ENCODE measurements around the gene OR7G1. TPM values are rescaled to one million over a fixed set of nuclear protein-coding genes. Genes with fewer than 3 reads are reported as not detected.

Gene OR7G1
- total and polyA plus RNA-seq, 2 experiments from 2014 or later, result not detected

DNA sequence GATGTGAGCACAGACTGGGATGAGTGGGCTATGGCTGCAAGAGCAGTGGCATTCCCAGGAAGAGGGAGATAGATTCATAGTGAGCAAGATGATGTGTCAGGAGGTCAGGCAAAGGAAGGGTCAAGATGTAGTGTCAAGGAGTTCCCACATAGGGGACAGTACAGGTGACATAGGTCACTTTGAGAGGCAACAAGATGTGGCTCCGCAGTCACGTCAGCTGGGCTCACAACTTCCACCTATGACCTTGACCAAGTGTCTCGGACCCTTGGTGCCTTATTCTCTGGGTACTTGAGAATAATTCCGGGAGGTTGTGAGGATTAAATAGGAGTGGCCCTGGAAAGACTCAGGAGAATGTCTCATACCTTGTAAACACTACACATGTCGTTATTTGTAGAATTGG is 35.1 kb upstream of the OR7G1 start:
- no peak for DNase-seq (ENCODE audit: low spot score)
- no peaks in the 10 kb centered on the region for H3K9me2 ChIP-seq (replicated peaks; ENCODE audit: insufficient read depth)
- no peak overlapping the region for H2AFZ ChIP-seq
- no peak overlapping the region for H3K4me2 ChIP-seq
- WGBS (ENCODE audit: low lambda C conversion rate, missing lambda C conversion rate), result 99% methylated on average over 5 of the region's 5 CpGs
- no peaks in the 10 kb centered on the region for H3K36me3 ChIP-seq (replicated peaks; ENCODE audit: insufficient read depth, low read depth)
- no peak overlapping the region for H3K4me3 ChIP-seq
- H3K27ac ChIP-seq, result no peak overlapping the region
- H3K4me1 ChIP-seq (ENCODE audit: insufficient read depth), result no peaks in the 10 kb centered on the region
- TF ChIP-seq EZH2 (IDR thresholded peaks at IDR 0.05; ENCODE audit: borderline replicate concordance) (no peak), EZH2phosphoT487 (IDR thresholded peaks at IDR 0.05; ENCODE audit: low read depth, severe bottlenecking, unreplicated experiment) (no peak)
- TF ChIP-seq, protein P1, sequence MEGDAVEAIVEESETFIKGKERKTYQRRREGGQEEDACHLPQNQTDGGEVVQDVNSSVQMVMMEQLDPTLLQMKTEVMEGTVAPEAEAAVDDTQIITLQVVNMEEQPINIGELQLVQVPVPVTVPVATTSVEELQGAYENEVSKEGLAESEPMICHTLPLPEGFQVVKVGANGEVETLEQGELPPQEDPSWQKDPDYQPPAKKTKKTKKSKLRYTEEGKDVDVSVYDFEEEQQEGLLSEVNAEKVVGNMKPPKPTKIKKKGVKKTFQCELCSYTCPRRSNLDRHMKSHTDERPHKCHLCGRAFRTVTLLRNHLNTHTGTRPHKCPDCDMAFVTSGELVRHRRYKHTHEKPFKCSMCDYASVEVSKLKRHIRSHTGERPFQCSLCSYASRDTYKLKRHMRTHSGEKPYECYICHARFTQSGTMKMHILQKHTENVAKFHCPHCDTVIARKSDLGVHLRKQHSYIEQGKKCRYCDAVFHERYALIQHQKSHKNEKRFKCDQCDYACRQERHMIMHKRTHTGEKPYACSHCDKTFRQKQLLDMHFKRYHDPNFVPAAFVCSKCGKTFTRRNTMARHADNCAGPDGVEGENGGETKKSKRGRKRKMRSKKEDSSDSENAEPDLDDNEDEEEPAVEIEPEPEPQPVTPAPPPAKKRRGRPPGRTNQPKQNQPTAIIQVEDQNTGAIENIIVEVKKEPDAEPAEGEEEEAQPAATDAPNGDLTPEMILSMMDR (IDR thresholded peaks at IDR 0.05; ENCODE audit: poor library complexity), result no peak
- H3K79me2 ChIP-seq, result peaks cover 99% of the 10 kb centered on the region
- H4K20me1 ChIP-seq (ENCODE audit: insufficient read depth, poor library complexity, severe bottlenecking), result no peaks in the 10 kb centered on the region
- H3K27me3 ChIP-seq, result no peaks in the 10 kb centered on the region
- peaks cover 24% of the 10 kb centered on the region for H3K9me3 ChIP-seq (ENCODE audit: low read depth)

GRCh38 chr19:9149997-9150396 is 34.4 kb upstream of the OR7G1 start:
- Histone ChIP-seq H3K27me3 (no peaks in the 10 kb centered on the region), H2AFZ (no peak overlapping the region), H3K4me3 (no peak overlapping the region), H4K20me1 (ENCODE audit: insufficient read depth, poor library complexity, severe bottlenecking) (no peaks in the 10 kb centered on the region), H3K9me2 (replicated peaks; ENCODE audit: insufficient read depth) (no peaks in the 10 kb centered on the region), H3K4me1 (ENCODE audit: insufficient read depth) (no peaks in the 10 kb centered on the region), H3K36me3 (replicated peaks; ENCODE audit: insufficient read depth, low read depth) (no peaks in the 10 kb centered on the region), H3K79me2 (peaks cover 99% of the 10 kb centered on the region), H3K27ac (no peak overlapping the region), H3K4me2 (no peak overlapping the region), H3K9me3 (ENCODE audit: low read depth) (peaks cover 31% of the 10 kb centered on the region)
- no peak for DNase-seq (ENCODE audit: low spot score)
- 97% methylated on average over 4 of the region's 4 CpGs for WGBS (ENCODE audit: low lambda C conversion rate, missing lambda C conversion rate)
- TF ChIP-seq EZH2 (IDR thresholded peaks at IDR 0.05; ENCODE audit: borderline replicate concordance), result no peak

- no peaks in the 10 kb centered on the region for H3K36me3 ChIP-seq (replicated peaks; ENCODE audit: insufficient read depth, low read depth)
- H3K4me3 ChIP-seq, result no peak overlapping the region
- no peaks in the 10 kb centered on the region for H3K9me2 ChIP-seq (replicated peaks; ENCODE audit: insufficient read depth)
- no peak overlapping the region for H3K4me2 ChIP-seq
- DNase-seq (ENCODE audit: low spot score), result no peak
- H3K79me2 ChIP-seq, result peaks cover 99% of the 10 kb centered on the region
- TF ChIP-seq EZH2 (IDR thresholded peaks at IDR 0.05; ENCODE audit: borderline replicate concordance) (no peak), EZH2phosphoT487 (IDR thresholded peaks at IDR 0.05; ENCODE audit: low read depth, severe bottlenecking, unreplicated experiment) (no peak)
- TF ChIP-seq, protein P1 (IDR thresholded peaks at IDR 0.05; ENCODE audit: poor library complexity), result no peak
- H3K27me3 ChIP-seq, result no peaks in the 10 kb centered on the region
- H3K4me1 ChIP-seq (ENCODE audit: insufficient read depth), result no peaks in the 10 kb centered on the region
- no peak overlapping the region for H3K27ac ChIP-seq
- no peak overlapping the region for H2AFZ ChIP-seq
- peaks cover 33% of the 10 kb centered on the region for H3K9me3 ChIP-seq (ENCODE audit: low read depth)
- H4K20me1 ChIP-seq (ENCODE audit: insufficient read depth, poor library complexity, severe bottlenecking), result no peaks in the 10 kb centered on the region
- WGBS (ENCODE audit: low lambda C conversion rate, missing lambda C conversion rate), result 96% methylated on average over 3 of the region's 3 CpGs
Measured at GRCh38 chr19:9148697-9149096, 33.1 kb upstream of the OR7G1 start.

DNA sequence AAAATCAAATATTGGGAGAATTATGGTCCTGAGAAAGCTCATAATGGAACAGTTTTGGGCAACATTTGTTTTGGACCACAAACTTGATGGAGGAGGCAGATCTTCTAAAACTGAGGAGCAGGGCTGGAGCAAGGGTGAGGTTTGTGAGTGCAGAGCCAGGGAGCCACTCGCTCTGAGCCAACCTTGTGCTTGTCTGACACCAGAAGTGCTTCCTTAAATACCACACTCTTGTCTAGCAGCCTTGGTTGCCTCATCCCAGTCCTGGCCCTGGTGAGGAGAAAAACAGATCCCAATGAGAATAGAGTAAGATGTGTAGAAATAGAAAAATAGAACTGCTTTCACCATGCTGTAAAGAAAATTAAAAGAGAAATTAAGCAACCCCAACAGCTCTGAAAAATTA is 31.3 kb upstream of the OR7G1 start:
- TF ChIP-seq EZH2 (IDR thresholded peaks at IDR 0.05; ENCODE audit: borderline replicate concordance), result no peak
- TF ChIP-seq EZH2phosphoT487 (IDR thresholded peaks at IDR 0.05; ENCODE audit: low read depth, severe bottlenecking, unreplicated experiment), result no peak
- TF ChIP-seq, protein P1 (IDR thresholded peaks at IDR 0.05; ENCODE audit: poor library complexity), result no peak
- no peaks in the 10 kb centered on the region for H3K9me2 ChIP-seq (replicated peaks; ENCODE audit: insufficient read depth)
- 100% methylated on average over 1 of the region's 1 CpG for WGBS (ENCODE audit: low lambda C conversion rate, missing lambda C conversion rate)

More for the DNA sequence above, 31.3 kb upstream of the OR7G1 start:
- no peak for DNase-seq (ENCODE audit: low spot score)
- Histone ChIP-seq H2AFZ (no peak overlapping the region), H3K79me2 (peaks cover 99% of the 10 kb centered on the region), H3K4me1 (ENCODE audit: insufficient read depth) (no peaks in the 10 kb centered on the region), H3K27me3 (no peaks in the 10 kb centered on the region), H3K36me3 (replicated peaks; ENCODE audit: insufficient read depth, low read depth) (no peaks in the 10 kb centered on the region), H4K20me1 (ENCODE audit: insufficient read depth, poor library complexity, severe bottlenecking) (peaks cover 4% of the 10 kb centered on the region), H3K27ac (no peak overlapping the region), H3K4me3 (no peak overlapping the region), H3K4me2 (no peak overlapping the region), H3K9me3 (ENCODE audit: low read depth) (peaks cover 20% of the 10 kb centered on the region)

Measured in hepatocyte (in vitro differentiated cells).